Measurements from ENCODE around the gene GPC2.
A peak's percentile ranks its signal among the peaks of the same experiment; 100 is the strongest.
"Not testable (repeated sequence)": the region's sequence is repeated elsewhere in the genome, so short reads cannot be mapped to it uniquely, and the experiment has no call there.

Gene GPC2

GRCh38 chr7:100221231-100221718 lies 44.1 kb upstream of the GPC2 start:
- Histone ChIP-seq H3K4me1 (ENCODE audit: control extremely low read depth in 1 of 4, control insufficient read depth in 4 of 4, insufficient read depth in 4 of 4, low read length in 3 of 4) (peaks cover 0 to 3% (median 1%) of the 10 kb centered on the region in 4 experiments), H3K9me3 (ENCODE audit: control extremely low read depth in 1 of 5, control insufficient read depth in 4 of 5, insufficient read depth in 2 of 5, low read depth in 1 of 5, low read length in 4 of 5) (no peaks in the 10 kb centered on the region), H3K36me3 (ENCODE audit: control insufficient read depth in 4 of 4, insufficient read depth in 4 of 4, low read length in 3 of 4) (peaks cover 0 to 26% (median 5%) of the 10 kb centered on the region in 4 experiments), H3K27ac (ENCODE audit: insufficient read depth in 1 of 2, low read depth in 1 of 2, low read length in 2 of 2, poor library complexity in 1 of 2, severe bottlenecking in 2 of 2) (peak overlapping the region in 1 of 2 experiments; percentile 68), H3K4me3 (ENCODE audit: control insufficient read depth in 1 of 7, extremely low read depth in 1 of 7, insufficient read depth in 4 of 7, low read depth in 2 of 7, low read length in 6 of 7) (no peak overlapping the region), H3K27me3 (replicated peaks in 2 of 5; ENCODE audit: control insufficient read depth in 4 of 5, insufficient read depth in 5 of 5, low read length in 4 of 5) (no peaks in the 10 kb centered on the region)
- POLR2A ChIA-PET = no interaction called here
- 100% methylated on average over 3 of the region's 5 CpGs for WGBS (ENCODE audit: insufficient coverage)
- CTCF ChIA-PET = interaction anchor here (1.2 to 8.5 kb wide), 4 partner anchors 11 to 88 kb away, joined by 3 to 127 read pairs (median 4); no protein-coding TSS in a partner anchor
- peak in 2 of 3 donors; percentile 9 to 28 for DNase-seq

GRCh38 chr7:100220586-100221230 lies 43.5 kb upstream of the GPC2 start:
- ChIA-PET POLR2A (no interaction called here), CTCF (interaction anchor here (1.2 to 8.5 kb wide), 3 partner anchors 13 to 87 kb away, joined by 3 to 127 read pairs (median 3); no protein-coding TSS in a partner anchor)
- WGBS (ENCODE audit: insufficient coverage) = 93% methylated on average over 14 of the region's 22 CpGs
- Histone ChIP-seq H3K9me3 (ENCODE audit: control extremely low read depth in 1 of 5, control insufficient read depth in 4 of 5, insufficient read depth in 2 of 5, low read depth in 1 of 5, low read length in 4 of 5) (no peaks in the 10 kb centered on the region), H3K4me1 (ENCODE audit: control extremely low read depth in 1 of 4, control insufficient read depth in 4 of 4, insufficient read depth in 4 of 4, low read length in 3 of 4) (peaks cover 0 to 3% (median 1%) of the 10 kb centered on the region in 4 experiments), H3K27ac (ENCODE audit: insufficient read depth in 1 of 2, low read depth in 1 of 2, low read length in 2 of 2, poor library complexity in 1 of 2, severe bottlenecking in 2 of 2) (peak overlapping the region in 1 of 2 experiments; percentile 68), H3K4me3 (ENCODE audit: control insufficient read depth in 1 of 7, extremely low read depth in 1 of 7, insufficient read depth in 4 of 7, low read depth in 2 of 7, low read length in 6 of 7) (no peak overlapping the region), H3K27me3 (replicated peaks in 2 of 5; ENCODE audit: control insufficient read depth in 4 of 5, insufficient read depth in 5 of 5, low read length in 4 of 5) (no peaks in the 10 kb centered on the region), H3K36me3 (ENCODE audit: control insufficient read depth in 4 of 4, insufficient read depth in 4 of 4, low read length in 3 of 4) (peaks cover 0 to 26% (median 5%) of the 10 kb centered on the region in 4 experiments)
- DNase-seq = no peak

- H3K4me1 ChIP-seq (ENCODE audit: control extremely low read depth in 1 of 4, control insufficient read depth in 4 of 4, insufficient read depth in 4 of 4, low read length in 3 of 4); H3K9me3 ChIP-seq (ENCODE audit: control extremely low read depth in 1 of 5, control insufficient read depth in 4 of 5, insufficient read depth in 2 of 5, low read depth in 1 of 5, low read length in 4 of 5); POLR2A ChIA-PET; H3K27me3 ChIP-seq (replicated peaks in 2 of 5; ENCODE audit: control insufficient read depth in 4 of 5, insufficient read depth in 5 of 5, low read length in 4 of 5); DNase-seq; H3K4me3 ChIP-seq (ENCODE audit: control insufficient read depth in 1 of 7, extremely low read depth in 1 of 7, insufficient read depth in 4 of 7, low read depth in 2 of 7, low read length in 6 of 7): not testable (repeated sequence)
- Histone ChIP-seq H3K27ac (ENCODE audit: insufficient read depth in 1 of 2, low read depth in 1 of 2, low read length in 2 of 2, poor library complexity in 1 of 2, severe bottlenecking in 2 of 2) (peak within 1 kb of the TSS in 1 of 2 experiments; percentile 68), H3K36me3 (ENCODE audit: control insufficient read depth in 4 of 4, insufficient read depth in 4 of 4, low read length in 3 of 4) (peaks cover 0 to 26% (median 5%) of the 10 kb centered on the region in 4 experiments)
- CTCF ChIA-PET = interaction anchor here (1.2 to 8.5 kb wide), 3 partner anchors 13 to 87 kb away, joined by 3 to 127 read pairs (median 3); no protein-coding TSS in a partner anchor
- WGBS (ENCODE audit: insufficient coverage) = 82% methylated on average over 12 of the region's 27 CpGs
These were observed 42.8 kb upstream of the GPC2 start, which contains the start of gene PVRIG for GRCh38 chr7:100219801-100220585. Gene PVRIG, plus strand, starts transcription at chr7:100219949. Its CDS starts 22 bp downstream, at chr7:100219971.

GRCh38 chr7:100219271-100219737 lies 42.1 kb upstream of the GPC2 start:
- Histone ChIP-seq H3K36me3 (ENCODE audit: control insufficient read depth in 4 of 4, insufficient read depth in 4 of 4, low read length in 3 of 4) (peaks cover 0 to 26% (median 5%) of the 10 kb centered on the region in 4 experiments), H3K4me1 (ENCODE audit: control extremely low read depth in 1 of 4, control insufficient read depth in 4 of 4, insufficient read depth in 4 of 4, low read length in 3 of 4) (peaks cover 0 to 3% (median 1%) of the 10 kb centered on the region in 4 experiments), H3K27ac (ENCODE audit: insufficient read depth in 1 of 2, low read depth in 1 of 2, low read length in 2 of 2, poor library complexity in 1 of 2, severe bottlenecking in 2 of 2) (no peak overlapping the region), H3K27me3 (replicated peaks in 2 of 5; ENCODE audit: control insufficient read depth in 4 of 5, insufficient read depth in 5 of 5, low read length in 4 of 5) (no peaks in the 10 kb centered on the region), H3K9me3 (ENCODE audit: control extremely low read depth in 1 of 5, control insufficient read depth in 4 of 5, insufficient read depth in 2 of 5, low read depth in 1 of 5, low read length in 4 of 5) (no peaks in the 10 kb centered on the region), H3K4me3 (ENCODE audit: control insufficient read depth in 1 of 7, extremely low read depth in 1 of 7, insufficient read depth in 4 of 7, low read depth in 2 of 7, low read length in 6 of 7) (no peak overlapping the region)
- 100% methylated on average over 9 of the region's 10 CpGs for WGBS (ENCODE audit: insufficient coverage)
- no peak for DNase-seq
- CTCF ChIA-PET = interaction anchor here (1.1 to 8.5 kb wide), 2 partner anchors 10 to 86 kb away, joined by 3 to 127 read pairs; no protein-coding TSS in a partner anchor
- POLR2A ChIA-PET = no interaction called here

- WGBS (ENCODE audit: insufficient coverage) = no CpG with 5 or more reads among the region's 5 CpGs
- H3K36me3 ChIP-seq (ENCODE audit: control insufficient read depth in 4 of 4, insufficient read depth in 4 of 4, low read length in 3 of 4) = peaks cover 0 to 18% (median 5%) of the 10 kb centered on the region in 4 experiments
- not testable (repeated sequence) for H3K27me3 ChIP-seq (replicated peaks in 2 of 5; ENCODE audit: control insufficient read depth in 4 of 5, insufficient read depth in 5 of 5, low read length in 4 of 5); H3K27ac ChIP-seq (ENCODE audit: insufficient read depth in 1 of 2, low read depth in 1 of 2, low read length in 2 of 2, poor library complexity in 1 of 2, severe bottlenecking in 2 of 2); H3K9me3 ChIP-seq (ENCODE audit: control extremely low read depth in 1 of 5, control insufficient read depth in 4 of 5, insufficient read depth in 2 of 5, low read depth in 1 of 5, low read length in 4 of 5); H3K4me1 ChIP-seq (ENCODE audit: control extremely low read depth in 1 of 4, control insufficient read depth in 4 of 4, insufficient read depth in 4 of 4, low read length in 3 of 4); H3K4me3 ChIP-seq (ENCODE audit: control insufficient read depth in 1 of 7, extremely low read depth in 1 of 7, insufficient read depth in 4 of 7, low read depth in 2 of 7, low read length in 6 of 7)
- ChIA-PET CTCF (interaction anchor here (0.6 to 8.5 kb wide), 12 partner anchors 9 to 302 kb away, joined by 3 to 127 read pairs (median 4); partner anchors contain the start of gene GAL3ST4), POLR2A (interaction anchor here (1.2 kb wide), 1 partner anchor 85 kb away, joined by 3 read pairs; no protein-coding TSS in a partner anchor)
- DNase-seq = peak in 1 of 3 donors; percentile 48
These were observed 40.8 kb upstream of the GPC2 start for GRCh38 chr7:100217934-100218333.

GRCh38 chr7:100215895-100216294 lies 38.7 kb upstream of the GPC2 start:
- CTCF ChIA-PET = interaction anchor here (0.7 to 8.5 kb wide), 6 partner anchors 10 to 83 kb away, joined by 3 to 127 read pairs (median 3); no protein-coding TSS in a partner anchor
- Histone ChIP-seq H3K4me1 (ENCODE audit: control extremely low read depth in 1 of 4, control insufficient read depth in 4 of 4, insufficient read depth in 4 of 4, low read length in 3 of 4) (peaks cover 0 to 11% (median 5%) of the 10 kb centered on the region in 4 experiments), H3K27me3 (replicated peaks in 2 of 5; ENCODE audit: control insufficient read depth in 4 of 5, insufficient read depth in 5 of 5, low read length in 4 of 5) (no peaks in the 10 kb centered on the region), H3K36me3 (ENCODE audit: control insufficient read depth in 4 of 4, insufficient read depth in 4 of 4, low read length in 3 of 4) (peaks cover 0 to under 1% (median 0%) of the 10 kb centered on the region in 4 experiments), H3K4me3 (ENCODE audit: control insufficient read depth in 1 of 7, extremely low read depth in 1 of 7, insufficient read depth in 4 of 7, low read depth in 2 of 7, low read length in 6 of 7) (no peak overlapping the region), H3K9me3 (ENCODE audit: control extremely low read depth in 1 of 5, control insufficient read depth in 4 of 5, insufficient read depth in 2 of 5, low read depth in 1 of 5, low read length in 4 of 5) (no peaks in the 10 kb centered on the region), H3K27ac (ENCODE audit: insufficient read depth in 1 of 2, low read depth in 1 of 2, low read length in 2 of 2, poor library complexity in 1 of 2, severe bottlenecking in 2 of 2) (no peak overlapping the region)
- DNase-seq = peak in 2 of 3 donors; percentile 17 to 23
- POLR2A ChIA-PET = no interaction called here
- 77% methylated on average over 5 of the region's 6 CpGs for WGBS (ENCODE audit: insufficient coverage)

Measured in common myeloid progenitor, CD34-positive (primary cell).